ENCODE results near the gene ARHGAP6.

DNA sequence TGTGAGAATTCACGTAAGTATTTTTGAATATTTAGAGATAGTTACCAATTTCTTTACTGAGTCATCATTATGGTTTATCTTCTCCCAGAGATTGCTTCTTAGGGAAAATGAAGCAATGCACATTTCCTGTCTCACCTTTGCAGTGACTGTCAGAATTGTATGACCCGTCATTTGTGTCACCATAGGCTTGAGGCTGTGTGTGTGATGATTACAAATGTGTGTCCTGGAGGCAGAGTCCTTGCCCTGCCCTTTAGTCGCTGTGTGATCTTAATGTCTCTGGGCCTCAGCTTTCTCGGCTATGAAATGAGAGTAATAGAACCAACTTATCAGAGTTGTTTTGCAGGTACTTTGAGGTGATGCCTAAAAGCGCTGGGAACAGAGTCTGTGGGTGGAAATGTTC, 540.7 kb downstream of the ARHGAP6 start:
- TF ChIP-seq CTCF (conservative IDR thresholded peaks at IDR 0.05) (no peak), ZFX (IDR thresholded peaks at IDR 0.05) (no peak)

Data from C4-2B (cell line).